Neural crest cell (in vitro differentiated cells): ENCODE data around the gene TMUB1. TPM values are rescaled to one million over a fixed set of nuclear protein-coding genes. Genes with fewer than 3 reads are reported as not detected.

Experiments used
- DNase-seq: peaks from one replicate; pipeline ENCODE4 v3.0.0; 2021; ENCODE audit warnings: low read depth, mixed read lengths, low spot score
- H3K27ac Mint-ChIP-seq: one replicate; pipeline ENCODE4 v1.8.0; 2021; ENCODE audit warnings: mild to moderate bottlenecking, mixed read lengths; ENCODE audit not compliant: unreplicated experiment
- H3K27me3 Mint-ChIP-seq: 2 replicates; pipeline ENCODE4 v1.8.0; 2021; ENCODE audit warnings: low read depth, mild to moderate bottlenecking, mixed read lengths
- H3K36me3 Mint-ChIP-seq: 2 replicates; pipeline ENCODE4 v1.8.0; 2021; ENCODE audit warnings: low read depth, mild to moderate bottlenecking, mixed read lengths
- H3K4me1 Mint-ChIP-seq: 2 replicates; pipeline ENCODE4 v1.8.0; 2021; ENCODE audit warnings: mixed read lengths
- H3K4me3 Mint-ChIP-seq: one replicate; pipeline ENCODE4 v1.8.0; 2021; ENCODE audit warnings: mild to moderate bottlenecking, mixed read lengths
- H3K9me3 Mint-ChIP-seq: 2 replicates; pipeline ENCODE4 v1.8.0; 2021; ENCODE audit warnings: mixed read lengths
- total RNA-seq: library from RNA; stranded (reverse); gene quantifications from 2 replicates; pipeline ENCODE4 v1.2.1, GENCODE V29; 2021
- TF ChIP-seq, protein P1 (sequence below): fragments of 200-600 bp; sonication (generic); conservative IDR thresholded peaks from 2 replicates; pipeline ENCODE4 v1.5.0; 2021; ENCODE audit warnings: antibody characterized with exemption, mild to moderate bottlenecking

TMUB1 gene
- total RNA-seq, 1 donor from 2014 or later = 44.9 TPM

DNA sequence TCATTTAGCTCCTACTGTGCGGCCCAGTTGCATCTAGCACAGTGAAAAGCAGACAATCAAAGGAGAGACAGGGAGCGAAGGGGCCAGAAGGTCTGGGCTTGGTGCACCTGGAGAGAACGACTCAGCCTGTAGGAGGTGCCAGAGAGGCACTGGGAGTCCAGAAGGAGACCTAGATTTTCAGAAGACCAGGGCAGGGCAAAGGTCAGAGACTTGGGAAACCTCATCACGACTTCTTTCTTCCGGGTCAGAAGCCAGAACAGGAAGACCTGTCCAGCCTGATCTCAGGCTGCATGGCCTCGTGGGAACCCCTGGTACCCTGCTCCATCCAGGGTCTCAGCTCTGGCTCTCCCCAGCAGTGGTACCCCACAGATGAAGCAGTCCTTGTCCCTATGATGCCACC is 8.1 kb upstream of the TMUB1 start:
- Mint-ChIP-seq H3K36me3 (no peaks in the 10 kb centered on the region), H3K4me1 (peaks cover 29% of the 10 kb centered on the region), H3K27me3 (no peaks in the 10 kb centered on the region), H3K9me3 (no peaks in the 10 kb centered on the region), H3K27ac (no peak overlapping the region), H3K4me3 (peak overlapping the region; percentile 57)
- DNase-seq = no peak
- TF ChIP-seq, protein P1, sequence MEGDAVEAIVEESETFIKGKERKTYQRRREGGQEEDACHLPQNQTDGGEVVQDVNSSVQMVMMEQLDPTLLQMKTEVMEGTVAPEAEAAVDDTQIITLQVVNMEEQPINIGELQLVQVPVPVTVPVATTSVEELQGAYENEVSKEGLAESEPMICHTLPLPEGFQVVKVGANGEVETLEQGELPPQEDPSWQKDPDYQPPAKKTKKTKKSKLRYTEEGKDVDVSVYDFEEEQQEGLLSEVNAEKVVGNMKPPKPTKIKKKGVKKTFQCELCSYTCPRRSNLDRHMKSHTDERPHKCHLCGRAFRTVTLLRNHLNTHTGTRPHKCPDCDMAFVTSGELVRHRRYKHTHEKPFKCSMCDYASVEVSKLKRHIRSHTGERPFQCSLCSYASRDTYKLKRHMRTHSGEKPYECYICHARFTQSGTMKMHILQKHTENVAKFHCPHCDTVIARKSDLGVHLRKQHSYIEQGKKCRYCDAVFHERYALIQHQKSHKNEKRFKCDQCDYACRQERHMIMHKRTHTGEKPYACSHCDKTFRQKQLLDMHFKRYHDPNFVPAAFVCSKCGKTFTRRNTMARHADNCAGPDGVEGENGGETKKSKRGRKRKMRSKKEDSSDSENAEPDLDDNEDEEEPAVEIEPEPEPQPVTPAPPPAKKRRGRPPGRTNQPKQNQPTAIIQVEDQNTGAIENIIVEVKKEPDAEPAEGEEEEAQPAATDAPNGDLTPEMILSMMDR = peak; percentile 59

- Mint-ChIP-seq H3K27me3 (no peaks in the 10 kb centered on the region), H3K4me3 (peak overlapping the region; percentile 57), H3K27ac (no peak overlapping the region), H3K4me1 (peaks cover 28% of the 10 kb centered on the region), H3K36me3 (no peaks in the 10 kb centered on the region), H3K9me3 (no peaks in the 10 kb centered on the region)
- TF ChIP-seq, protein P1 = no peak
- DNase-seq = no peak
These were observed 7.7 kb upstream of the TMUB1 start for GRCh38 chr7:151091003-151091402.

DNA sequence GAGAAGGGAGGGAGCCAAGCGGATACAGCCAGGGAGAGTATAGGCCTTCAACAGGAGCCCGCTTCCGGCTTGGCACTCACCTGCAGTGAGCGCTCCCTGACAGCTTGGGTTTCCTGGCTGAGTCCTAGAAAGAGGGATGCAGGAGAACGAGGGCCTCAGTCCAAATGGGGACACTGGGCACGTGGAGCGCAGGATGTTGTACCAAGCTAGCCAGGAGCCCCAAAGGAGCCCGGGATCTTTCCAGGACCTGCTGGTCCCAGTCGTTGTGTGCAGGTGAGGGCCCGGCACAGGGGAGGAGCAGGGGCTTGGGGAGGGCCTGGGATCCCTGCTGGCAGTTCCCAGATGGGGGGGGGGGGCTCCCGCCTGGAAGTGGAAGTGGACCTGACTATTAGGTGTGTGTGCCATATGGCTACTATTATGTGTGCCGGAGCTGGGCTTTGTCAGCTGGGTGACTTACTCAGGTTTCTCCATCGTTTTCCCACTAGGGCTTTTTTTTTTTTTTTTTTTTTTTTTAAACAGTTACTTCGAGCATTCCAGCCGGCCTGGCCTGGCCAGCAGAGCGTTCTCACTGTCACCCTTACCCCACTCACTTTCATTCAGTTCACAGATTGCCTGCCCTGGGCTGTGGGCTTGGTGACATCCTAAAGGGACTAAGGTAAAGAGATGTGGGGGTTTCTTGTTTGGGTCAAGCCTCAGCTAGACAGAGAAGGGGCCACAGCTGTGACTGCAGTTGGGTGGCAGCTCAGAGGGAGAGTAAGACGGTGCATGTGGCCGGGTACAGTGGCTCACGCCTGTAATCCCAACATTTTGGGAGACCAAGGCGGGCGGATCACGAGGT is 6.8 kb upstream of the TMUB1 start:
- H3K27me3 Mint-ChIP-seq = peaks cover 3% of the 10 kb centered on the region
- peak overlapping the region; percentile 92 for H3K4me3 Mint-ChIP-seq
- no peak for DNase-seq
- peak overlapping the region; percentile 95 for H3K27ac Mint-ChIP-seq
- TF ChIP-seq, protein P1 = no peak
- H3K4me1 Mint-ChIP-seq = peaks cover 33% of the 10 kb centered on the region
- H3K9me3 Mint-ChIP-seq = no peaks in the 10 kb centered on the region
- H3K36me3 Mint-ChIP-seq = no peaks in the 10 kb centered on the region

DNA sequence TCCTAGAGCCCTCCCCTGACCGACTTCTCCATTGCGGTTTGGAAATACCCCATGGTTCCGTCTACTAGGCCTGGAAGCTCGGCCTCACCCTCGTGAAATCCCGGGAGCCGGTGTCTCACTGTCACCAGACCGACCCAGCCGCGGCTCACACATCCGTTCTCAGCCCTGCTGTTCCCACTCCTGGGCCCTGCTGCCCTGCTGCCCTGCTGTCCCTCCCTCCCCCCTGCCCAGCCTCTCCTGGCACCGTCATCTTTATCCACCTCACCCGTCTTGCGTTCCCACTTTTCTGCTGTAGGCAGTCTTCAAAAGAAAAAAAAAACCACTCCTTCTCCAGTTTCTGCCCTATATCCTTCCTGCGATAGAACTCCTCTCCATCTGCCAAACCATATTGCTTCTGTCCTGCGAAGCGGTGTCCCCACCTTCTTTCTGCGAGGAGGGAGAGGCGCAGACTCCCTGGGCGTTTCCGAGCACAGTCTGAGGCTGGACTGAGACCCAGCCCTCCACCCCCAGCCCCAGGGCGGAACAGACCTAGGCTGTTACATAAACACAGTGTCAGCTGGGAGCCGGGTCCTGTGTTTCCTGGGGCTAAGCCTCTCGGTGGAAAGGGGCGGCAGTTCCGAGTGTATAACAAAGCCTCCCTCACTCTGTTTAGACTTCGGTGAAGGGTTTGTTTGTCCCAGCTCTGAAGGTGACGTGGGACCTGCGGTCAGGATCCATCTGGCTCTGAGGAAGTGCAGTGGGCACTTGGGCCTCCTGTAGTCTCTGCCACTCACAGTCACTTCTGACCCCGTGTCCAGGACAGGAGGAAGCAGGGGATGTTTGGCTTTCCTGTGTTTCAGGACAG is 5.8 kb upstream of the TMUB1 start:
- Mint-ChIP-seq H3K27me3 (peaks cover 3% of the 10 kb centered on the region), H3K4me1 (peaks cover 38% of the 10 kb centered on the region), H3K27ac (peak overlapping the region; percentile 95), H3K4me3 (peak overlapping the region; percentile 92), H3K36me3 (no peaks in the 10 kb centered on the region), H3K9me3 (no peaks in the 10 kb centered on the region)
- no peak for DNase-seq
- TF ChIP-seq, protein P1 = no peak

- DNase-seq = no peak
- no peaks in the 10 kb centered on the region for H3K9me3 Mint-ChIP-seq
- H3K36me3 Mint-ChIP-seq = no peaks in the 10 kb centered on the region
- peaks cover 38% of the 10 kb centered on the region for H3K4me1 Mint-ChIP-seq
- peak overlapping the region; percentile 92 for H3K4me3 Mint-ChIP-seq
- H3K27ac Mint-ChIP-seq = no peak overlapping the region
- H3K27me3 Mint-ChIP-seq = peaks cover 3% of the 10 kb centered on the region
- TF ChIP-seq, protein P1 = no peak
These were observed 4.9 kb upstream of the TMUB1 start for GRCh38 chr7:151088019-151088855.
